ENCODE results near the gene ZNF804B.

The ZNF804B gene

DNA sequence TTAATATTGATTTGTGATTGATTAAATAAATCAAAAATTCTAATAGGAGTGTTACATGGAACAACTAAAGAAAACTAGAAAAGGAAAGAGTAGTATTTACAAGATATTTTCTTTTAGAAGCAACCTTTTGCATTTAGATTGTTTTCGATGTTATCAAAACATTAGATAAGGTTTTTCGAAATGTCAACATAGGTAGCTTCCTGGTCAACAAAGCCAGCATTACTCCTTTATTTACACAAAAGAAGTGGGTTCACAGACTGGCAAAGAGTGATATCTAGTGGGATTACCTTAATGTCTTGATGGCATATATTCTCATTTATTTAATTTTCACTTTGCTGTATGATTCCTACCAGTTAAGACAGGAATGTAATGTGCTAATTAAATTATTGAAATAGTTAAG lies 153.4 kb downstream of the ZNF804B start:
- no peak for TF ChIP-seq CTCF (IDR thresholded peaks at IDR 0.05)
- no peaks in the 10 kb centered on the region for H3K79me2 ChIP-seq

GRCh38 chr7:88915615-88916014 lies 156.1 kb downstream of the ZNF804B start:
- H3K9me3 ChIP-seq (ENCODE audit: control insufficient read depth, low read length), result no peaks in the 10 kb centered on the region
- no peaks in the 10 kb centered on the region for H3K36me3 ChIP-seq (ENCODE audit: control insufficient read depth, insufficient read depth, low read length)
- H3K27me3 ChIP-seq (ENCODE audit: control insufficient read depth, insufficient read depth, low read length), result no peaks in the 10 kb centered on the region
- no peak overlapping the region for H3K4me2 ChIP-seq (ENCODE audit: low read length)
- no peak overlapping the region for H3K4me3 ChIP-seq (ENCODE audit: low read depth, low read length)
- H3K9ac ChIP-seq, result no peak overlapping the region
- no peak overlapping the region for H3K27ac ChIP-seq
- no peak for TF ChIP-seq CTCF (IDR thresholded peaks at IDR 0.05)
- no peak overlapping the region for H2AFZ ChIP-seq
- no peaks in the 10 kb centered on the region for H3K79me2 ChIP-seq
- H3K4me1 ChIP-seq, result no peaks in the 10 kb centered on the region

More for the DNA sequence above, 153.4 kb downstream of the ZNF804B start:
- H3K9me3 ChIP-seq (ENCODE audit: control insufficient read depth, low read length), result no peaks in the 10 kb centered on the region
- H2AFZ ChIP-seq, result no peak overlapping the region
- no peak overlapping the region for H3K4me3 ChIP-seq (ENCODE audit: low read depth, low read length)
- no peaks in the 10 kb centered on the region for H3K36me3 ChIP-seq (ENCODE audit: control insufficient read depth, insufficient read depth, low read length)
- no peaks in the 10 kb centered on the region for H3K4me1 ChIP-seq
- no peak overlapping the region for H3K4me2 ChIP-seq (ENCODE audit: low read length)
- H3K27me3 ChIP-seq (ENCODE audit: control insufficient read depth, insufficient read depth, low read length), result no peaks in the 10 kb centered on the region
- no peak overlapping the region for H3K27ac ChIP-seq
- no peak overlapping the region for H3K9ac ChIP-seq

DNA sequence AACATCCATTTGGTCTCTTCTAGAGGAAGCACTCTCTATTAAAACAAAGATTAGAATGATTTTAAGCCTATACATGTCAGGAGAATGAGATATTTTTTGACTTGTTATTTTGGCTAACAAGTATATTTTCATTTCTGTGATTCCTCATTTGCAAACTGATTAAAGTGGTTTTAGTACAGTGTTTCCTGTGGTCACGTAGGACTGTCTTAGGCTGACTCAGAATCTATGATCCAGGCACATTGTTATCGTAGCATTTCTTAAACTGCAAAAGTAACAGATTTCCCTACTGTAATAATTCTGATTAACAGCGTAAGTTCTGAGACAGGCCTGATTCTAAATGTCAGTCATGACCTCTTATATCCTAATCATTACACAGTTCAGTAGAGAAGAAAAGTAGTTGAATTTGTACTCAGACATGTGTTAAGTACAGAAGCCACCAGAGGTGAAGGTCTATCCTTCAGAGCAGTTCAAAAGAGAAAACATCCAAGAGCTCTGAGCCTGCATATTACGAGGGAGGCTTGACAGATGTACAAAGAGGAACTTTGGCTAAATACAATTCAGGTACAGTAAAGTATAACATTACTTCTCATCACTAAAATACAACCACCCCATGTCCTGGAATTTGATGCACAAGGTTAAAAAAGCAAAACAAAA lies 160.1 kb downstream of the ZNF804B start:
- Histone ChIP-seq H3K4me2 (ENCODE audit: low read length) (no peak overlapping the region), H3K79me2 (no peaks in the 10 kb centered on the region), H3K36me3 (ENCODE audit: control insufficient read depth, insufficient read depth, low read length) (no peaks in the 10 kb centered on the region), H3K4me3 (ENCODE audit: low read depth, low read length) (no peak overlapping the region), H3K9me3 (ENCODE audit: control insufficient read depth, low read length) (no peaks in the 10 kb centered on the region), H3K27ac (no peak overlapping the region), H3K9ac (no peak overlapping the region), H3K4me1 (no peaks in the 10 kb centered on the region), H2AFZ (no peak overlapping the region), H3K27me3 (ENCODE audit: control insufficient read depth, insufficient read depth, low read length) (no peaks in the 10 kb centered on the region)
- no peak for TF ChIP-seq CTCF (IDR thresholded peaks at IDR 0.05)

GRCh38 chr7:88922944-88923343 lies 163.4 kb downstream of the ZNF804B start:
- Histone ChIP-seq H3K36me3 (ENCODE audit: control insufficient read depth, insufficient read depth, low read length) (no peaks in the 10 kb centered on the region), H3K4me3 (ENCODE audit: low read depth, low read length) (no peak overlapping the region)
- no peak for TF ChIP-seq CTCF (IDR thresholded peaks at IDR 0.05)

DNA sequence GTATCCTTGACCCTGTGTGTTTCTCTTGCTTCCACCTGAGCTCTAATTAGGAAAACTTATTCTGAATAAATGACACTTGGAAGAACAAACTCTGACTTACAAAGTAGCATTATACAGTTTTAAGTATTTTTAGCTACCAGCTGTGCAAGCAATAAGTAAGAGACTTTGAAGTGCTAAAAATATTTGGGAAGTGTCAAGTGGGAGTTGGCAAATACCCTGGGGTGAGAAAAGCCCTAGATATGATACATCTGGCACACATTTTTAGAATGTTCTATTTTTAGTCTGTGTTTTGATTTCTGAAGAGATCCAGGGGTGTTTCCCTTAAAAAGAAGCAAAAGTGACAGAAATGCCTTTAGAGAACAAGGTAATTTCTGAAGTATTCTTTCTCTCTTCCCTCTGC lies 168.8 kb downstream of the ZNF804B start:
- Histone ChIP-seq H2AFZ (no peak overlapping the region), H3K27ac (no peak overlapping the region), H3K4me2 (ENCODE audit: low read length) (no peak overlapping the region), H3K9me3 (ENCODE audit: control insufficient read depth, low read length) (no peaks in the 10 kb centered on the region), H3K36me3 (ENCODE audit: control insufficient read depth, insufficient read depth, low read length) (no peaks in the 10 kb centered on the region), H3K27me3 (ENCODE audit: control insufficient read depth, insufficient read depth, low read length) (no peaks in the 10 kb centered on the region), H3K4me3 (ENCODE audit: low read depth, low read length) (no peak overlapping the region), H3K4me1 (no peaks in the 10 kb centered on the region), H3K9ac (no peak overlapping the region), H3K79me2 (no peaks in the 10 kb centered on the region)
- no peak for TF ChIP-seq CTCF (IDR thresholded peaks at IDR 0.05)

More at GRCh38 chr7:88922944-88923343, 163.4 kb downstream of the ZNF804B start:
- no peak overlapping the region for H3K4me2 ChIP-seq (ENCODE audit: low read length)
- H3K27ac ChIP-seq, result no peak overlapping the region
- no peaks in the 10 kb centered on the region for H3K9me3 ChIP-seq (ENCODE audit: control insufficient read depth, low read length)
- no peaks in the 10 kb centered on the region for H3K27me3 ChIP-seq (ENCODE audit: control insufficient read depth, insufficient read depth, low read length)
- H3K4me1 ChIP-seq, result no peaks in the 10 kb centered on the region
- no peaks in the 10 kb centered on the region for H3K79me2 ChIP-seq
- no peak overlapping the region for H2AFZ ChIP-seq
- no peak overlapping the region for H3K9ac ChIP-seq
